ENCODE data around the gene UEVLD.

- TF ChIP-seq, protein P1, sequence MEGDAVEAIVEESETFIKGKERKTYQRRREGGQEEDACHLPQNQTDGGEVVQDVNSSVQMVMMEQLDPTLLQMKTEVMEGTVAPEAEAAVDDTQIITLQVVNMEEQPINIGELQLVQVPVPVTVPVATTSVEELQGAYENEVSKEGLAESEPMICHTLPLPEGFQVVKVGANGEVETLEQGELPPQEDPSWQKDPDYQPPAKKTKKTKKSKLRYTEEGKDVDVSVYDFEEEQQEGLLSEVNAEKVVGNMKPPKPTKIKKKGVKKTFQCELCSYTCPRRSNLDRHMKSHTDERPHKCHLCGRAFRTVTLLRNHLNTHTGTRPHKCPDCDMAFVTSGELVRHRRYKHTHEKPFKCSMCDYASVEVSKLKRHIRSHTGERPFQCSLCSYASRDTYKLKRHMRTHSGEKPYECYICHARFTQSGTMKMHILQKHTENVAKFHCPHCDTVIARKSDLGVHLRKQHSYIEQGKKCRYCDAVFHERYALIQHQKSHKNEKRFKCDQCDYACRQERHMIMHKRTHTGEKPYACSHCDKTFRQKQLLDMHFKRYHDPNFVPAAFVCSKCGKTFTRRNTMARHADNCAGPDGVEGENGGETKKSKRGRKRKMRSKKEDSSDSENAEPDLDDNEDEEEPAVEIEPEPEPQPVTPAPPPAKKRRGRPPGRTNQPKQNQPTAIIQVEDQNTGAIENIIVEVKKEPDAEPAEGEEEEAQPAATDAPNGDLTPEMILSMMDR (IDR thresholded peaks at IDR 0.05) = no peak
- no peak for TF ChIP-seq POLR2AphosphoS5 (IDR thresholded peaks at IDR 0.05; ENCODE audit: insufficient read depth in 1 of 2, low read depth in 1 of 2)
- no peak for TF ChIP-seq POLR2A (IDR thresholded peaks at IDR 0.05)
Measured at GRCh38 chr11:18564149-18564548, 24.4 kb downstream of the UEVLD start.

Data from vagina (tissue), 2 donors.